HG03280 (cell line): Measurements from ENCODE around the gene CTIF.

Experiments
- ATAC-seq: cut with Tn5 transposase; IDR thresholded peaks from one replicate; pipeline ENCODE4 v1.9.1; 2021; ENCODE audit warnings: mild to moderate bottlenecking, moderate library complexity; ENCODE audit not compliant: unreplicated experiment

CTIF gene

GRCh38 chr18:48904091-48904490, 365.3 kb downstream of the CTIF start:
- no peak for ATAC-seq

GRCh38 chr18:48904847-48905394, 366.1 kb downstream of the CTIF start:
- ATAC-seq = no peak

- no peak for ATAC-seq
Observed at GRCh38 chr18:48905513-48905912, 366.7 kb downstream of the CTIF start.

- no peak for ATAC-seq
Observed at GRCh38 chr18:48908916-48909315, 370.1 kb downstream of the CTIF start.

GRCh38 chr18:48909721-48910120, 370.9 kb downstream of the CTIF start:
- ATAC-seq = no peak

- ATAC-seq = no peak
Observed at GRCh38 chr18:48910972-48911545, 372.2 kb downstream of the CTIF start.
